ELF-1 (cell line): Measurements from ENCODE around the gene CD320.
"Not testable (repeated sequence)": the region's sequence is repeated elsewhere in the genome, so short reads cannot be mapped to it uniquely, and the experiment has no call there.

Experiments
- DNase-seq: peaks from one replicate; pipeline ENCODE4 v3.0.0-alpha.2; 2016; ENCODE audit warnings: low read depth, low spot score

CD320 gene

GRCh38 chr19:8310342-8311055, 2.3 kb upstream of the CD320 start:
- no peak for DNase-seq

- no peak for DNase-seq
These were observed 733 bp upstream of the CD320 start for GRCh38 chr19:8308891-8309291.

GRCh38 chr19:8307400-8307964, 676 bp downstream of the CD320 start:
- DNase-seq = peak; percentile 48

- no peak for DNase-seq
These were observed 1.7 kb downstream of the CD320 start for GRCh38 chr19:8306235-8307054.

GRCh38 chr19:8305798-8306197, 2.4 kb downstream of the CD320 start:
- DNase-seq = no peak

- DNase-seq = peak; percentile 96
These were observed 3.1 kb downstream of the CD320 start for GRCh38 chr19:8304841-8305621.

- no peak for DNase-seq
These were observed 5.4 kb downstream of the CD320 start for GRCh38 chr19:8302734-8303133.

GRCh38 chr19:8302357-8302691, 5.8 kb downstream of the CD320 start:
- DNase-seq = no peak

GRCh38 chr19:8291337-8291736, 16.8 kb downstream of the CD320 start:
- not testable (repeated sequence) for DNase-seq

- DNase-seq = not testable (repeated sequence)
These were observed 31.6 kb downstream of the CD320 start for GRCh38 chr19:8276508-8276907.

GRCh38 chr19:8269724-8270123, 38.4 kb downstream of the CD320 start:
- DNase-seq = no peak

GRCh38 chr19:8265872-8266271, 42.3 kb downstream of the CD320 start:
- no peak for DNase-seq

- DNase-seq = not testable (repeated sequence)
These were observed 43.9 kb downstream of the CD320 start for GRCh38 chr19:8264248-8264647.

GRCh38 chr19:8262431-8262830, 45.7 kb downstream of the CD320 start:
- no peak for DNase-seq

GRCh38 chr19:8261881-8262280, 46.3 kb downstream of the CD320 start:
- no peak for DNase-seq

- no peak for DNase-seq
These were observed 46.8 kb downstream of the CD320 start for GRCh38 chr19:8261347-8261746.

- DNase-seq = no peak
These were observed 48.3 kb downstream of the CD320 start for GRCh38 chr19:8259922-8260247.

- no peak for DNase-seq
These were observed 48.8 kb downstream of the CD320 start for GRCh38 chr19:8259142-8259921.

- DNase-seq = no peak
These were observed 51.1 kb downstream of the CD320 start for GRCh38 chr19:8257052-8257443.

- DNase-seq = no peak
These were observed 51.7 kb downstream of the CD320 start for GRCh38 chr19:8256276-8257051.
